CD4-positive, alpha-beta T cell treated with Interferon gamma for 1 hour (primary cell): ENCODE data around the gene SREBF2.

ENCODE experiments used
- DNase-seq: peaks from one replicate; pipeline ENCODE4 v3.0.0-alpha.2; 2020

The SREBF2 gene

GRCh38 chr22:41923595-41924276 lies 90.8 kb downstream of the SREBF2 start:
- no peak for DNase-seq

DNA sequence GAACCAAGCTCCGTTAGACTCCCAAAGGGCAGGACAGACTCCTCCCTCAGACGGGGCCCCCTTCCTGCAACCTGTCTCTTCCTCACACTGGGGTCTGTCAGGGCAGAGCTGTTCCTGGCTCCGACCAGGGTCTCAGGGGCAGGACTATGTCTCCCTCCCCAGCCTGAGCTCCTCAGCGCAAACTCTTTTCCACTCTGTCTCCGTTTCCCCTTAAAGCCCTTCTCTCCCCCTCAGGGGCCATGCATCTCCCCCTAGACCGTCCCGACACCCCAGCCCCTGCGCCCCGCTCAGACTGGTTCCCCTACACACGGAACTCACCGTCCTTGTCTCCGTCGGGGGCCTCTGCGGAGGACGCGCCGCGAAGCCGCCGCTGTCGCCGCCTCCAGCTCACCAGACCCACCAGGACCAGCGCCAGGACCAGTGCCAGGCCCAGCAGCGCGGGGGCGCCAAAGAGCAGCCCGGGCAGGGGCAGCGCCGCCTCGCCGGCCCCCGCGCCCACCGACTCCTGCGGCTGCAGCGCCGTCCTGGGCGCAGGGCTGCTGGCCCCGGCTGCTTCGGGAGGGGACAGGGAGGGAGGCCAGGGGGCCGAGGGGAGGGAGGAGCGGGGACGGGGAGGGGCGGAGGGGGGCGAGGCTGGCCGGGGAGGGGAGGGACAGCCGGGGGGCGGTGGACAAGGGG lies 93.0 kb downstream of the SREBF2 start:
- DNase-seq, result peak; percentile 76

GRCh38 chr22:41927813-41928212 lies 94.9 kb downstream of the SREBF2 start:
- DNase-seq, result no peak

GRCh38 chr22:41928593-41929417 lies 95.9 kb downstream of the SREBF2 start:
- DNase-seq, result peak; percentile 60

- no peak for DNase-seq
Observed at GRCh38 chr22:41929418-41929810, 96.5 kb downstream of the SREBF2 start.

DNA sequence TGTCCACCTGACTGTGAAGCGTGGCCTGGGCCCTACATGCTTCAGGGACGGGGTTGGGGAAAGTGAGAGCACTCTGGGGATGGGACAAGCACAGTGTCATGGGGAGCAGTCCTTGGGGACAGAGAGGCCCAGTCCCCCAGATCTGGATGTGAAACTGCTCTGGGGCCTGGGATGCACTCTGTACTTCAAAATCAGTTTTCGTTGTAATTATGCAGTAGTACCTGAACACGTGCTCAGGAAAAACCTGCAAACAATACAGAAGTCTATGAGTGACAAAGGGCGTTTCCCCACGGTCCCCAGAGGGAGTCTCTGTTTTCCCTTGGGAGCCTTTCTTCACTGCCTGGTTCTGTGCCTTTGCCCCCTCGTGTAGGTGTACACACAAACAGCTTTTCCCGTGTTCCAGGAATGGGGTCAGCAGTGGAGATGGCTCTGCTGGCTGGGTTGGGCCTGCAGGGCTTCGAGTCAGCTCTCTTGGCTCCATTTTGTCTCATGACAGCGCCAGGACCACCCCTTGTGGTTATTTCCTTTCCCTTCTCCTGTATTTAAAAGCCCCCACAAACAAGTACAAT lies 98.9 kb downstream of the SREBF2 start:
- DNase-seq, result peak; percentile 61

DNA sequence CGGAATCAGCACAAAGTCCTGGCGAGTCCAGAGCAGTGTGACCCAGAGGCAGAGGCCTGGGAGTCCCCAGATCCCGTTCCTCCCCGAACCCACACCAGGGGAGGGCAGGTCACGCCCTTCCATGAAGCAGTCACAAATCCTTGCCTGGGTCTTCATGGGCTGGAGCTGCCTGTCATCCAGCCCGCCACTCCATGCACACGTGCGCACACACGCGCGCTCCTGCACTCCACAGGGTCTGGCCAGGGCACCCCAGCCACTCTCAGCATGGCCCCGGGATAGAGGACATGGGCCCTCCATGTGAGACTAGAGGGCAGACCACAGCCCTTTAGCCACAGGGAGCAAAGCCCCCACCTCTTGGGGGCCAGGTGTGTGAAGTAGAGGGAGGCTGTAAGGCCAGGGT lies 99.4 kb downstream of the SREBF2 start:
- no peak for DNase-seq

DNA sequence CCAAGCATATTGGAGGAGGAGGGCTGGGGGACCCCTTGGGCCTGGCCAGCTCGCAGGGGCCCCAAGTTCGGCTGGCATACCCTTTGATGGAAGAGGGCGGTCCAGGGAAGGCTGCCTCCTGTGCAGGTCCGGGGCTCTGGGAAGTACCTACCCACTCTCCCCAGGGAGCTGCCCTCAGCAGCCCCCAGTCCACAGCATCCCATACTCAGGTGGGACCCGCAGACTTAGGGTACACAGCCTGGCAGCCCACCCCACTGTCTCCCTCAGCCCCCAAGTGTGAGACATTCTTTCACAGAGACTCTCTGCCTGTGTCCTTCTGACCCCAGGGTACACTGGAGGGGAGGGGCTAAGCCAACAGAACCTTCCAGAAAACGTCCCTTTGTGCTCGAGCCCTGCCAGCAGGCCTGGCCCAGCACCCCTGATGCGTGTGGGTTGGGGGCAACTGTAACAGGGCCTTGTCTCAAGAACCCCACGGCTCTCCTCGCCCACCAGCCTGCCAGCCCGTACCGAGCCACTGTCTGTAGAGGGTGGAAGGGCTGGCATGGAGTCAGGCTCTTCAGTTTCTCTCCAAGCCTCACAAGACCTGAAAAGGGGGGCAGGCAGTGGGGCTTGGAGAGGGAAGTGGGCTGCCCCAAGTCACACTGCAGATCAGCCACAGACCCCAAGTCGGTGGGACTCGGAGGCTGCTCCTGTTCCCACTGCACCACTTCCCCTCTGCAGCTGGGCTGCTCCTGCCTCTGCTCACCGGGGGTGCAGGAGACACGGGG lies 100.7 kb downstream of the SREBF2 start:
- DNase-seq, result no peak

DNA sequence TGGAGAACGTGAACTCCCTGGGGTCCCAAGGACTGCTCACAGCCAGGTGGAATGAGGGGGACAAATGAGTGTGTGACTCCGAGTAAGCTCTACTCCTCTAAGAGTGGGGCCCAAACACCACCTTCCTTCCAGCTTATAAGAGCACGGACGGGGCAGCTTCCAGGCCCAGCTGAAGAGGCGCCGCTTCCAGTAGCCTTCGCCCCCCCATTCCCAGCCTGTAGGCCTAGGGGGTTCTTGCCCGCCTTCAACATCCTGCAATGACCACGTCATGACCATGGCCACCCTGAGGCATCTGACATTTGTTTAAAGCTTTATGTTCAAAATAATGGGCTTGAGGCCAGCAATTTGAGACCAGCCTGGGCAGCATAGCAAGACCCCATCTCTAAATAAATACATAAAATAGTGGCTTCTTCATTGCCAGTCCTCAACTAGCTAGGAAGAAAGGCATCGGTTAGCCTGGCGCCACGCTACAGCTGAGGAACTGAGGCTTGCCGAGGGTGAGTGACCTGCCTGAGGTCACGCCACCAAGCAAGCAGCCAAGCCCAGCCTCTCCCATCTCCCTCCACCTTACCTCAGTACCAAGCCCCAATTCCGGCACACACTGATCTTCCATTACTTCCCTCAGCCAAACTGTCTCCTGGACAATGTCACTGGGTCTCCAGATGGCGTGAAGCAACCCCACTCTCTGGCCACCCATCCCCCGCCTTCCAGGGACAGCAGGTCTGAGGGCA lies 101.5 kb downstream of the SREBF2 start:
- no peak for DNase-seq

- no peak for DNase-seq
Observed at GRCh38 chr22:41935015-41935351, 102.1 kb downstream of the SREBF2 start.

GRCh38 chr22:41935509-41935908 lies 102.6 kb downstream of the SREBF2 start:
- no peak for DNase-seq

DNA sequence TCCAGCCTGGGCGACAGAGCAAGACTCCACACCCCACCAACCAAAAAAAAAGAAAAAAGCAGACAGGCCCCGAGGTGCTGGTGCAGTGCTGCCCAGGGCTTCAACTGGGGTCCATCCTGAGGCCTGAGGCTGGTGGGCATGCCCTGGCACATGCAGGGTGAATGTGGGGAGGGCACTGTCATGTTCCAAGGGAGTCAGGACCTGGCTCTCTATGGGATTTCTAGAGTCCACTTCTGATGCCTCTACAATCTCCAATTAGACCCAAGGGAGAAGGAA lies 103.9 kb downstream of the SREBF2 start:
- DNase-seq, result no peak

DNA sequence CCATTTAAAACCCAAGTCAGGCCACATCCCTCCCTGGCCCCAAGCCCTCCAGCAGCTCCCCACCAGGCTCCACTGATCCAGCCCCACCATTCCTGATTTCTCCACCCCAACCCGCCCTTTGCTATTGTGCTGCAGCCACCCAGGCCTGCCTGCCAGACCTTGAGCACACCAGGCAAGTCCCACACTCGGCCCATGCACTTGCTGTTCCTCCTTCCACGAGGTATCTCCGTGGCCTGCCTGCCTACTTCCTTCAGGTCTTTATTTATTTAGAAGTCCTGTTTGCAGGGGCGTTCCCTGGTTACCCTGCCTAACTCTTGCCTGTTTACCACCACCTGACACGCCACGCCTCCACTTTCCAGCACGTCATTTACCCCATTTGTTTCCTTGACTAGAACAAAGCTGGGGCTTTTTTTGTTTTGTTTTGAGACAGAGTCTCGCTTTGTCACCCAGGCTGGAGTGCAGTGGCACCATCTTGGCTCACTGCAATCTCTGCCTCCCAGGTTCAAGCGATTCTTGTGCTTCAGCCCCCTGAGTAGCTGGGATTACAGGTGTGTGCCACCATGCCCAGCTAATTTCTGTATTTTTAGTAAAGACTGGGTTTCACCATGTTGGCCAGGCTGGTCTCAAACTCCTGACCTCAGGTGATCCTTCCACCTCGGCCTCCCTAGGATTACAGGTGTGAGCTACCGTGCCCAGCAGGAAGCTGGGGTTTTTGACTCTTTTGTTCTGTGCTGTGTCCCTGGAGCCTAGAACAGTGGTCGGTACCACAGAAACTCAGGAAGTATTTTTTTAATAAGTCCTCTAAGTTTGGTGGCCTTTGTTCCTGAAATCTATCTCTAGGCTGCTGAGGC lies 107.3 kb downstream of the SREBF2 start:
- DNase-seq, result peak; percentile 98

DNA sequence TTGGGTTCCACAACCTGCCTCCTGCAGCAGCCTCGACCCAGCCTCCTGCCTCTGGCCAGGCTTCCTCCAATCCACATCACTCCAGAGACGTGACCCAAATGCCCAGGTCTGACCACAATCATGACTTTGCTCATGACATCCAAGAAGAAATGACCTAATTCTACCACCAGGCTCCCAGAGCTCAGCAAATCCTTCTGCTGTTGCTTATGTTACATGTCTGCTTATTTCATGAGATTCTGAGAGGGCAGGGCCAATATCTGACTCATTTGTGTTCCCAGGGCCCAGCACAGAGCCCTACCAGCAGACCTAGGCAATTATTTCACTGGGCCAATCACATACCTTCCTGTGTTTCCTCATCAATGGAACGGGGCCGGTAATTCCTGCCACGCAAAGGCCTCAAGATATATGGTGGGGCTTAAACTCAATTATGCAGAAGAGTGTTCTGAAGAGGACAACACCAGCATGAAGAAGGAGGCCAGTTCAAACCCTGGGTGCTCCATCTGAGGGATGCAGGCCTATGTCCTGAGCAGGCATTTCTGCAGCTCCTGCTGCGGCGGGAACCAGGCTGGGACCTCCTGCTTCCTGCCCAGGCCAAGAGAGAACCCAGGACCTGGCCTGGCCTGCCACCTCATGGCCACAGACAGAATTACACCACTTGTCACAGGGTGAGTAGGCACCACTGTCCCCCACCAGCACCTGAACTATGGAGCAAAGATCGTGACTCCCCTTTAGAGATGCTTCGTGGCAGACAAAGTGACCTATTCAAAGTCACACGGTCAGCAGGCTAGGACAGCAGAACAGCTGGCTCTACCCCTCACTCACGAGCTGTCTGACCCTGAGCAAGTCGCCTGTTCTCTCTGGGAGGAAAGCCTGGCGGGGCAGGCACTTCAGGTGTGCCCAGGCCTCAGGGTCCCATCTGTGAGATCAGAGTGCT lies 108.2 kb downstream of the SREBF2 start:
- DNase-seq, result peak; percentile 88

- DNase-seq, result no peak
Observed at GRCh38 chr22:41943661-41944209, 110.8 kb downstream of the SREBF2 start.

DNA sequence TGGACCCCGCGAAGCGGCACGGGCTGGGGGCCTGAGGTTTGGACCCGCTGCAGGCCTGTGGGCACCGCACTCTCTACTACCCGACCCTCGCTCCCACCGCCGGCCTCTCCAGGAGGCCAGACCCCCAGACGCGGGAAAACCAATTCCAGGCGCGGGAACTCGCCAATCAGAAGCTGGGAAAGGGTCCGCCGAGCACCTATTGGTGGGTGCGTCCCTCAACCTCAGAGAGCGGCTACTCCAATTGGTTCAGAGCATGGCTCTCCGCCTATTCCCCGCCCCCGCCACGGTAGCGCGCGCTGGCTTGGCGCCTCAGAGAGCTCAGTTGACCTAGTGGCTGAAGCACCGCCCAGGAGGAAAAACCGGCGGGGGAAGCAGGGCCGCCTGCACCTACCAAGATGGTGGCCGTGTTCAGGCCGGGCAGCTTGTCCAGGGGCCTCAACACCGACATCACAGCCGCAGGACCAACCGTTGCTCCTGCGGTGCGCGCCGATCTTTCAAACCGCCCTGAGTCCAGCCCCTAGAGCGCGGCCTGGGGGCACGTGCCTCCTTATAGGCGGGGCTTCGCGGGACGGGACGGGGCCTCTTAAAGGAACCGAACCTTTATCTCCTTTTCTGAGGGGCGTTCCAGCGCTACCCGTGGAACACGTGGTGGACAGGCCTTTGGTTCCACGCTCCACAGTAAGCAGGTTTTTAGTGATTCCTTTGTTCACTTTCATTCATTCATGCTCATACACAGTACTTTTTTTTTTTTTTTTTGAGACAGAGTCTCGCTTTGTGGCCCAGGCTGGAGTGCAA lies 113.9 kb downstream of the SREBF2 start, which contains the start of gene CENPM:
CENPM (minus strand) TSS at position 524 of the 795 bp plus-strand sequence; CDS start at position 448, 76 bp downstream.
- peak; percentile 82 for DNase-seq

DNA sequence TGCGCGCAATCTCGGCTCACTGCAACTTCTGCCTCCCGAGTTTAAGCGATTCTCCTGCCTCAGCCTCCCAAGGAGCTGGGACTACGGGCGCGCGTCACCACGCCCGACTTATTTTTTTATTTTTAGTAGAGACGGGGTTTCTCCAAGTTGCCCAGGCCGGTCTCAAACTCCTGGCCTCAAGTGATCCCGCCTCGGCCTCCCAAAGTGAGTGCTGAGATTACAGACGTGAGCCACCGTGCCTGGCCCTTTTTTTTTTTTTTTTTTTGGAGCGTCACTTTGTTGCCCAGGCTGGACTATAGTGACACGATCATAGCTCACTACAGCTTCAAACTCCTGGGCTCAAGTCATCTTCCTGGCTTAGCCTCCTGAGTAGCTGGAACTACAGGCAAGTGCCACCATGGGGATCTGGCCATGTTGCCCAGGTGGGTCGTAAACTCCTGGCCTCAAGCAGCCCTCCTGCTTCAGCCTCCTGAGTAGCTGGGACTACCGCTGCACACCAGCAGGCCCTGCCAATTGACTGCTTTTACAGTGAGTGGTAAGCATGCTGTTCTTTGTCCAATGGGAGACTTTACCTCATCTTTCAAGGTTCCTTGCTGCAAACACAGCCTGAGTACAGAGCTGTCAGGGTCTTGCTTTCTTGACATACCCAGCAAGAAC lies 114.6 kb downstream of the SREBF2 start:
- no peak for DNase-seq

DNA sequence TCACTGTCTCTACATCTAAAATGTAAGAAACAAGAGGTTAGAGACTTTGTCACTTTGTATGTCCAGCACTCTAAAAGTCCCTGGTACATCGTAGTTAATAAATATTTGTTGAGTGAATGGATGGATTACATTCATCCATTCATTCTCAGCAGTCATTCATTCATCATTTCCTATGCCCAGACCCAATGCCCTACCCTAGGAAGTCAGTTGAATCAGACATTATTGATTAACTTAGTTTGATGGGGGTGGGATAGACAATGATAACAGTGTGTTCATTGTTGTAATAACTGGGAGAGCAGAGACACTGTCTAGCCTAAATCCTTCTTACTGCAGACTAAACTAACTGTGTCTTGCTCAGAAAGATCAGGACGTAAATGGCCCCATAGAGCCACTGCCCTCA lies 115.2 kb downstream of the SREBF2 start:
- DNase-seq, result no peak
